Neuronal stem cell (in vitro differentiated cells): ENCODE data around the gene COL5A1.

ENCODE experiments used
- DNase-seq: peaks from one replicate; pipeline ENCODE4 v3.0.0-alpha.2; 2013; ENCODE audit warnings: low spot score
- H2AFZ ChIP-seq: one replicate; pipeline ENCODE4 v1.6.1; 2013; ENCODE audit warnings: mild to moderate bottlenecking, low read length, inconsistent platforms
- H2AK5ac ChIP-seq: 2 replicates; pipeline ENCODE4 v1.6.1; 2013; ENCODE audit warnings: low read depth, mild to moderate bottlenecking, inconsistent platforms, low read length, moderate library complexity, mixed read lengths
- H2BK120ac ChIP-seq: 2 replicates; pipeline ENCODE4 v1.6.1; 2013; ENCODE audit warnings: low read depth, mild to moderate bottlenecking, inconsistent platforms, low read length, moderate library complexity, mixed read lengths
- H2BK12ac ChIP-seq: one replicate; pipeline ENCODE4 v1.6.1; 2013; ENCODE audit warnings: low read length, inconsistent platforms
- H2BK15ac ChIP-seq: 2 replicates; pipeline ENCODE4 v1.6.1; 2013; ENCODE audit warnings: mild to moderate bottlenecking, low read length, inconsistent platforms, mixed read lengths
- H2BK5ac ChIP-seq: one replicate; pipeline ENCODE4 v1.6.1; 2013; ENCODE audit warnings: inconsistent platforms, mild to moderate bottlenecking, low read length, moderate library complexity
- H3K14ac ChIP-seq: one replicate; pipeline ENCODE4 v1.6.1; 2013; ENCODE audit warnings: low read length, inconsistent platforms
- H3K18ac ChIP-seq: 2 replicates; pipeline ENCODE4 v1.6.1; 2013; ENCODE audit warnings: low read length, inconsistent platforms
- H3K23ac ChIP-seq: 2 replicates; pipeline ENCODE4 v1.6.1; 2013; ENCODE audit warnings: low read depth, mild to moderate bottlenecking, mixed read lengths, low read length, inconsistent platforms; ENCODE audit not compliant: poor library complexity
- H3K27ac ChIP-seq: replicated peaks from 3 replicates; pipeline ENCODE4 v1.5.1; 2013; ENCODE audit warnings: low read length, inconsistent platforms
- H3K27me3 ChIP-seq, 3 experiments: 2 replicates each; pipeline ENCODE4 v1.6.1; 2013; ENCODE audit warnings: low read length in 3 of 3, mild to moderate bottlenecking in 2 of 3, inconsistent platforms in 1 of 3, low read depth in 1 of 3, mixed read lengths in 1 of 3, moderate library complexity in 1 of 3; ENCODE audit not compliant: control insufficient read depth in 3 of 3, insufficient read depth in 3 of 3
- H3K36me3 ChIP-seq, 2 donors: replicated peaks in 1 of 2; 2 replicates each; pipeline ENCODE4 v1.6.1; 2013; ENCODE audit warnings: low read length in 2 of 2; ENCODE audit not compliant: control insufficient read depth in 2 of 2, insufficient read depth in 2 of 2
- H3K4ac ChIP-seq: 2 replicates; pipeline ENCODE4 v1.6.1; 2013; ENCODE audit warnings: inconsistent platforms, mild to moderate bottlenecking, low read length, moderate library complexity
- H3K4me1 ChIP-seq, 2 donors: 1 replicate in 1 of 2; 2 replicates in 1 of 2; pipeline ENCODE4 v1.6.1; 2013; ENCODE audit warnings: low read length in 2 of 2, low read depth in 1 of 2; ENCODE audit not compliant: control insufficient read depth in 2 of 2, insufficient read depth in 1 of 2
- H3K4me2 ChIP-seq: one replicate; pipeline ENCODE4 v1.6.1; 2013; ENCODE audit warnings: mild to moderate bottlenecking, low read length, inconsistent platforms; ENCODE audit not compliant: insufficient read depth, poor library complexity, severe bottlenecking
- H3K4me3 ChIP-seq, 2 donors: 2 replicates each; pipeline ENCODE4 v1.5.1; 2013; ENCODE audit warnings: low read length in 2 of 2, mild to moderate bottlenecking in 2 of 2, inconsistent platforms in 1 of 2, moderate library complexity in 1 of 2
- H3K79me1 ChIP-seq: one replicate; pipeline ENCODE4 v1.6.1; 2013; ENCODE audit warnings: low read depth, mild to moderate bottlenecking, inconsistent platforms, low read length, moderate library complexity
- H3K9ac ChIP-seq: one replicate; pipeline ENCODE4 v1.6.1; 2013; ENCODE audit warnings: mild to moderate bottlenecking, low read depth, low read length, inconsistent platforms; ENCODE audit not compliant: poor library complexity
- H3K9me3 ChIP-seq, 2 donors: replicated peaks in 1 of 2; 2 replicates each; pipeline versions ENCODE3 to v1.6.1; 2013; ENCODE audit warnings: low read length in 2 of 2, mild to moderate bottlenecking in 2 of 2, inconsistent platforms in 1 of 2, low read depth in 1 of 2, mixed read lengths in 1 of 2, moderate library complexity in 1 of 2; ENCODE audit not compliant: control insufficient read depth in 2 of 2, insufficient read depth in 1 of 2
- H4K8ac ChIP-seq: one replicate; pipeline ENCODE4 v1.6.1; 2013; ENCODE audit warnings: low read depth, mild to moderate bottlenecking, inconsistent platforms, low read length, moderate library complexity
- H4K91ac ChIP-seq: one replicate; pipeline ENCODE4 v1.6.1; 2013; ENCODE audit warnings: low read length, low read depth, mild to moderate bottlenecking, inconsistent platforms; ENCODE audit not compliant: poor library complexity
- WGBS, 2 donors: extraction: QIAGEN DNeasy Blood & Tissue Kit; methylation state at CpG; one replicate each; pipeline ENCODE4 v1.1.7; 2013; ENCODE audit warnings: missing lambda C conversion rate in 2 of 2, mixed read lengths in 1 of 2; ENCODE audit not compliant: insufficient read length in 2 of 2, insufficient replicate concordance in 1 of 2; ENCODE audit errors: extremely low coverage in 2 of 2; 5-methylcytosine and 5-hydroxymethylcytosine counted together

Gene COL5A1

GRCh38 chr9:134752471-134753168 is 111.0 kb downstream of the COL5A1 start:
- Histone ChIP-seq H3K14ac (no peak overlapping the region), H3K9me3 (peaks cover 0 to 5% of the 10 kb centered on the region in 2 donors), H3K4me2 (no peak overlapping the region), H2AFZ (no peak overlapping the region), H3K4ac (no peak overlapping the region), H3K4me3 (no peak overlapping the region), H3K27ac (no peak overlapping the region), H3K4me1 (peaks cover 0 to 1% of the 10 kb centered on the region in 2 donors), H2BK5ac (no peak overlapping the region), H2BK120ac (no peak overlapping the region), H3K9ac (no peak overlapping the region), H3K27me3 (peaks cover 0 to 3% (median 0%) of the 10 kb centered on the region in 3 experiments), H3K36me3 (peaks cover 0 to 7% of the 10 kb centered on the region in 2 donors), H2AK5ac (no peak overlapping the region), H3K23ac (no peak overlapping the region), H3K79me1 (peaks cover 3% of the 10 kb centered on the region), H2BK12ac (no peak overlapping the region), H4K8ac (no peak overlapping the region), H2BK15ac (no peak overlapping the region), H3K18ac (peak overlapping the region; percentile 11), H4K91ac (no peak overlapping the region)
- no CpG with 5 or more reads among the region's 16 CpGs for WGBS, 2 donors
- DNase-seq, result no peak

GRCh38 chr9:134753191-134753590 is 111.6 kb downstream of the COL5A1 start:
- no peak overlapping the region for H4K91ac ChIP-seq
- no CpG with 5 or more reads among the region's 11 CpGs for WGBS, 2 donors
- H3K4me1 ChIP-seq, result peaks cover 0 to 1% of the 10 kb centered on the region in 2 donors
- peaks cover 0 to 3% (median 0%) of the 10 kb centered on the region in 3 experiments for H3K27me3 ChIP-seq
- no peak overlapping the region for H3K4me2 ChIP-seq
- no peak for DNase-seq
- no peaks in the 10 kb centered on the region for H3K79me1 ChIP-seq
- no peak overlapping the region for H2AK5ac ChIP-seq
- no peak overlapping the region for H2BK120ac ChIP-seq
- H3K27ac ChIP-seq, result no peak overlapping the region
- H2BK12ac ChIP-seq, result no peak overlapping the region
- no peak overlapping the region for H3K9ac ChIP-seq
- no peak overlapping the region for H3K23ac ChIP-seq
- H3K18ac ChIP-seq, result no peak overlapping the region
- H3K4me3 ChIP-seq, result no peak overlapping the region
- H3K9me3 ChIP-seq, result peaks cover 0 to under 1% of the 10 kb centered on the region in 2 donors
- no peak overlapping the region for H2BK15ac ChIP-seq
- no peak overlapping the region for H4K8ac ChIP-seq
- H2BK5ac ChIP-seq, result no peak overlapping the region
- H3K14ac ChIP-seq, result no peak overlapping the region
- no peak overlapping the region for H2AFZ ChIP-seq
- H3K36me3 ChIP-seq, result peaks cover 0 to 1% of the 10 kb centered on the region in 2 donors
- H3K4ac ChIP-seq, result no peak overlapping the region

- no peak overlapping the region for H2BK12ac ChIP-seq
- H4K8ac ChIP-seq, result no peak overlapping the region
- H2BK120ac ChIP-seq, result no peak overlapping the region
- no peak overlapping the region for H3K14ac ChIP-seq
- H3K36me3 ChIP-seq, result peaks cover 0 to 6% of the 10 kb centered on the region in 2 donors
- H3K4ac ChIP-seq, result no peak overlapping the region
- peaks cover 0 to 7% of the 10 kb centered on the region in 2 donors for H3K9me3 ChIP-seq
- no peak overlapping the region for H2AK5ac ChIP-seq
- no peak overlapping the region for H3K27ac ChIP-seq
- no peak overlapping the region for H3K4me2 ChIP-seq
- WGBS, 2 donors, result no CpG with 5 or more reads among the region's 14 CpGs
- no peak overlapping the region for H2BK5ac ChIP-seq
- no peak overlapping the region for H4K91ac ChIP-seq
- DNase-seq, result no peak
- no peak overlapping the region for H3K4me3 ChIP-seq
- H3K79me1 ChIP-seq, result no peaks in the 10 kb centered on the region
- H3K23ac ChIP-seq, result no peak overlapping the region
- no peak overlapping the region for H3K18ac ChIP-seq
- peaks cover 0 to 1% of the 10 kb centered on the region in 2 donors for H3K4me1 ChIP-seq
- H3K9ac ChIP-seq, result no peak overlapping the region
- H3K27me3 ChIP-seq, result peaks cover 0 to 3% (median 0%) of the 10 kb centered on the region in 3 experiments
- H2AFZ ChIP-seq, result no peak overlapping the region
- H2BK15ac ChIP-seq, result no peak overlapping the region
Observed at GRCh38 chr9:134755221-134755907, 113.8 kb downstream of the COL5A1 start.

- H3K4me1 ChIP-seq, result peaks cover 0 to 1% of the 10 kb centered on the region in 2 donors
- peak overlapping the region; percentile 6 for H3K18ac ChIP-seq
- H3K4me2 ChIP-seq, result no peak overlapping the region
- H2BK15ac ChIP-seq, result no peak overlapping the region
- H3K27ac ChIP-seq, result no peak overlapping the region
- H4K91ac ChIP-seq, result no peak overlapping the region
- H3K4ac ChIP-seq, result no peak overlapping the region
- no peak overlapping the region for H3K9ac ChIP-seq
- H4K8ac ChIP-seq, result no peak overlapping the region
- no peak overlapping the region for H2BK120ac ChIP-seq
- H2AFZ ChIP-seq, result no peak overlapping the region
- H2AK5ac ChIP-seq, result peak overlapping the region; percentile 22
- no peak for DNase-seq
- H2BK5ac ChIP-seq, result no peak overlapping the region
- no peak overlapping the region for H3K14ac ChIP-seq
- peaks cover 0 to 12% of the 10 kb centered on the region in 2 donors for H3K36me3 ChIP-seq
- peaks cover 0 to 13% of the 10 kb centered on the region in 2 donors for H3K9me3 ChIP-seq
- H3K23ac ChIP-seq, result no peak overlapping the region
- peaks cover 0 to 3% (median 2%) of the 10 kb centered on the region in 3 experiments for H3K27me3 ChIP-seq
- no peak overlapping the region for H3K4me3 ChIP-seq
- no CpG with 5 or more reads among the region's 10 CpGs for WGBS, 2 donors
- no peak overlapping the region for H2BK12ac ChIP-seq
- no peaks in the 10 kb centered on the region for H3K79me1 ChIP-seq
Observed at GRCh38 chr9:134756098-134756497, 114.5 kb downstream of the COL5A1 start.
